Activated CD8-positive, alpha-beta memory T cell treated with anti-CD3 and anti-CD28 coated beads, Interleukin-2, amount 10 ng/mL, durations not matched to agents 7 days and 5 days (primary cell): Measurements from ENCODE around the gene PROK1. TPM values are rescaled to one million over a fixed set of nuclear protein-coding genes. Genes with fewer than 3 reads are reported as not detected.

Source experiments
- ATAC-seq: fragments of 150-1000 bp; cut with Tn5 transposase; one replicate; pipeline ENCODE4 v1.10.0; 2021; ENCODE audit warnings: moderate library complexity
- CTCF ChIA-PET: fragments of 350-600 bp; sonication (Branson Sonifier 250); formaldehyde crosslinking; loops from one replicate; lab custom pipeline; 2021; ENCODE audit warnings: antibody characterized with exemption; lab: Charles Lee
- DNase-seq: peaks from one replicate; pipeline ENCODE4 v3.0.0-alpha.2; 2020
- H3K27ac Mint-ChIP-seq: one replicate; pipeline ENCODE4 v1.8.0; 2021; ENCODE audit warnings: mild to moderate bottlenecking, mixed read lengths
- H3K27me3 Mint-ChIP-seq: one replicate; pipeline ENCODE4 v1.8.0; 2021; ENCODE audit warnings: mixed read lengths
- H3K36me3 Mint-ChIP-seq: one replicate; pipeline ENCODE4 v1.8.0; 2021; ENCODE audit warnings: mild to moderate bottlenecking, mixed read lengths
- H3K4me1 Mint-ChIP-seq: one replicate; pipeline ENCODE4 v1.8.0; 2021; ENCODE audit warnings: mixed read lengths
- H3K4me3 Mint-ChIP-seq: one replicate; pipeline ENCODE4 v1.8.0; 2021; ENCODE audit warnings: mild to moderate bottlenecking, moderate library complexity, mixed read lengths
- H3K9me3 Mint-ChIP-seq: one replicate; pipeline ENCODE4 v1.8.0; 2022; ENCODE audit warnings: low read depth, mixed read lengths
- total RNA-seq, 2 experiments: library from RNA; stranded (reverse); gene quantifications; one replicate each; pipeline ENCODE4 v1.2.3, GENCODE V29; 2021

The PROK1 gene
- total RNA-seq, 2 experiments from 2014 or later = not detected

DNA sequence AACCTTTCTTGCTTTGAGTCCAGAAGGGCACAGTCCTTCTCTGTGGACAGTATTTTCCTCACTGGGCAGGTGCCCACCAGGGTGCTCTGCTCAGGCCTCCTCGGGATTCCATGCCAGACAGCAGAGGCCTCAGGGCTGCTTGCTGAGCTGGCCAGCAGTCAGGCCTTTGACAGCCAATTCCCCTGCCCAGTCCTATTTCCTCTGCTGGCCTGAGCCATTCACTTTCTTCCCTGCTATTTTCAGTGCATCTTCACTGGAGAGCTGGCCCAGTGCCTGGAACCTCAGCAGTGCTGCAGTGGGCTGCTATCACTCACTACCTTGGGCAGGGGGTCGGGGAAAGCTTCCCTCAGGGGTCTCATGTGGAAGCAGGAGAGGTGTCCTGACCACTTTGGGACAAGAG, 34.8 kb downstream of the PROK1 start:
- CTCF ChIA-PET = interaction anchor here (0.9 to 2.0 kb wide), 2 partner anchors 10 kb away, joined by 3 to 9 read pairs; no protein-coding TSS in a partner anchor
- ATAC-seq = no peak
- DNase-seq = no peak
- H3K27me3 Mint-ChIP-seq = peaks cover 28% of the 10 kb centered on the region
- no peaks in the 10 kb centered on the region for H3K4me1 Mint-ChIP-seq
- H3K9me3 Mint-ChIP-seq = no peaks in the 10 kb centered on the region
- H3K4me3 Mint-ChIP-seq = no peak overlapping the region
- H3K27ac Mint-ChIP-seq = no peak overlapping the region
- no peaks in the 10 kb centered on the region for H3K36me3 Mint-ChIP-seq

- peaks cover 23% of the 10 kb centered on the region for H3K27me3 Mint-ChIP-seq
Measured at GRCh38 chr1:110487726-110488125, 36.8 kb downstream of the PROK1 start.

GRCh38 chr1:110488161-110488560, 37.2 kb downstream of the PROK1 start:
- Mint-ChIP-seq H3K4me3 (no peak overlapping the region), H3K4me1 (no peaks in the 10 kb centered on the region), H3K36me3 (no peaks in the 10 kb centered on the region), H3K27ac (no peak overlapping the region), H3K9me3 (no peaks in the 10 kb centered on the region), H3K27me3 (peaks cover 21% of the 10 kb centered on the region)
- ATAC-seq (no peak), DNase-seq (no peak)
- CTCF ChIA-PET = interaction anchor here (1.1 kb wide), 1 partner anchor 291 kb away, joined by 3 read pairs; no protein-coding TSS in a partner anchor

More at GRCh38 chr1:110487726-110488125, 36.8 kb downstream of the PROK1 start:
- Mint-ChIP-seq H3K9me3 (no peaks in the 10 kb centered on the region), H3K27ac (no peak overlapping the region), H3K4me3 (no peak overlapping the region), H3K36me3 (no peaks in the 10 kb centered on the region), H3K4me1 (no peaks in the 10 kb centered on the region)
- no peak for DNase-seq
- ATAC-seq = no peak
- CTCF ChIA-PET = interaction anchor here (1.1 to 2.0 kb wide), 2 partner anchors 8 to 291 kb away, joined by 3 to 9 read pairs; no protein-coding TSS in a partner anchor

GRCh38 chr1:110488867-110489266, 37.9 kb downstream of the PROK1 start:
- H3K36me3 Mint-ChIP-seq = no peaks in the 10 kb centered on the region
- H3K27me3 Mint-ChIP-seq = peaks cover 13% of the 10 kb centered on the region
- CTCF ChIA-PET = no interaction called here
- DNase-seq = no peak
- H3K9me3 Mint-ChIP-seq = no peaks in the 10 kb centered on the region
- no peak overlapping the region for H3K27ac Mint-ChIP-seq
- ATAC-seq = no peak
- H3K4me1 Mint-ChIP-seq = no peaks in the 10 kb centered on the region
- H3K4me3 Mint-ChIP-seq = no peak overlapping the region

- H3K36me3 Mint-ChIP-seq = no peaks in the 10 kb centered on the region
- CTCF ChIA-PET = no interaction called here
- ATAC-seq = no peak
Measured at GRCh38 chr1:110489406-110489805, 38.5 kb downstream of the PROK1 start.

GRCh38 chr1:110489973-110490542, 39.1 kb downstream of the PROK1 start:
- no peak for DNase-seq
- no peaks in the 10 kb centered on the region for H3K36me3 Mint-ChIP-seq
- H3K4me3 Mint-ChIP-seq = no peak overlapping the region
- ATAC-seq = no peak
- H3K27me3 Mint-ChIP-seq = peaks cover 8% of the 10 kb centered on the region
- H3K4me1 Mint-ChIP-seq = no peaks in the 10 kb centered on the region
- CTCF ChIA-PET = no interaction called here
- no peaks in the 10 kb centered on the region for H3K9me3 Mint-ChIP-seq
- H3K27ac Mint-ChIP-seq = no peak overlapping the region

More at GRCh38 chr1:110489406-110489805, 38.5 kb downstream of the PROK1 start:
- no peak for DNase-seq
- no peak overlapping the region for H3K27ac Mint-ChIP-seq
- no peaks in the 10 kb centered on the region for H3K9me3 Mint-ChIP-seq
- H3K4me1 Mint-ChIP-seq = no peaks in the 10 kb centered on the region
- H3K27me3 Mint-ChIP-seq = peaks cover 10% of the 10 kb centered on the region
- no peak overlapping the region for H3K4me3 Mint-ChIP-seq

DNA sequence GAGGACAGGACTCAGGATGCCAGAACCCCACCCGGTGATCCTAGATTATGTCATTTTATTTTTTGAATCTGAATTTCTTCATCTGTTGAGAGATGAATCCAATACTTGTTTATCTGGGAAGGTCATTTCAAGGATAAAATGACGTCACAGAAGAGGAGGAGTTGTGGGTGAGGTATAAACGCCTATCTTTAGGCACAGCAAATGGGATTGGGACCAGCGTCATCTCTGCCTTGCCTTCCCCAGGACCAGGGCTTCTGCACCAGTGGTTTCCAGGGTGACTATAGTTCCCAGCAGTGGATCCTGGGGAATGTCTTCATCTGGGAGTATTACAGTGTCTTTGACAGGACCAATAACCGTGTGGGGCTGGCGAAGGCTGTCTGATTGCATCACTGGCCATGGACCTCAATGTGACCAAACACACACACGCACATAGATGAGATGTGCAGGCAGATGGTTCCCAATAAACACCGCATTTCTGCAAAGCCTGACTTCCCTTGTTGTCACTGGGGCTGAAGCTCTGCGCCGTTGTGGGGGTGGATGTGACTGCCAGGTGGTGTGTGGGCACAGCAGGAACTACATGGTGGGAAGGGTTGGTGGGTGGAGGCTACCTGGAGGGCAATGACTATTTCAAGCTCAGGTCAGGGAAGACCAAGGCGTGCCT, 40.0 kb downstream of the PROK1 start:
- DNase-seq (no peak), ATAC-seq (no peak)
- Mint-ChIP-seq H3K9me3 (no peaks in the 10 kb centered on the region), H3K4me1 (no peaks in the 10 kb centered on the region), H3K36me3 (no peaks in the 10 kb centered on the region), H3K4me3 (no peak overlapping the region), H3K27me3 (peaks cover 6% of the 10 kb centered on the region), H3K27ac (no peak overlapping the region)
- CTCF ChIA-PET = interaction anchor here (1.4 kb wide), 1 partner anchor 30 kb away, joined by 3 read pairs; no protein-coding TSS in a partner anchor

- no peak for DNase-seq
- CTCF ChIA-PET = interaction anchor here (1.0 to 1.4 kb wide), 2 partner anchors 32 to 241 kb away, joined by 3 read pairs; no protein-coding TSS in a partner anchor
- no peak for ATAC-seq
- no peak overlapping the region for H3K4me3 Mint-ChIP-seq
- no peaks in the 10 kb centered on the region for H3K4me1 Mint-ChIP-seq
- no peaks in the 10 kb centered on the region for H3K27me3 Mint-ChIP-seq
- H3K36me3 Mint-ChIP-seq = no peaks in the 10 kb centered on the region
- H3K27ac Mint-ChIP-seq = no peak overlapping the region
- no peaks in the 10 kb centered on the region for H3K9me3 Mint-ChIP-seq
Measured at GRCh38 chr1:110492573-110492972, 41.6 kb downstream of the PROK1 start.

GRCh38 chr1:110493059-110493699, 42.2 kb downstream of the PROK1 start:
- CTCF ChIA-PET = no interaction called here

GRCh38 chr1:110494036-110494435, 43.1 kb downstream of the PROK1 start:
- ATAC-seq (no peak), DNase-seq (no peak)
- Mint-ChIP-seq H3K4me3 (no peak overlapping the region), H3K27ac (no peak overlapping the region), H3K9me3 (no peaks in the 10 kb centered on the region), H3K36me3 (no peaks in the 10 kb centered on the region), H3K27me3 (no peaks in the 10 kb centered on the region), H3K4me1 (no peaks in the 10 kb centered on the region)
- CTCF ChIA-PET = interaction anchor here (3.2 to 3.8 kb wide), 3 partner anchors 30 to 289 kb away, joined by 28 to 140 read pairs (median 42); partner anchors contain the start of gene KCNC4

More at GRCh38 chr1:110493059-110493699, 42.2 kb downstream of the PROK1 start:
- no peaks in the 10 kb centered on the region for H3K9me3 Mint-ChIP-seq
- H3K4me1 Mint-ChIP-seq = no peaks in the 10 kb centered on the region
- ATAC-seq = no peak
- DNase-seq = no peak
- no peak overlapping the region for H3K4me3 Mint-ChIP-seq
- no peaks in the 10 kb centered on the region for H3K27me3 Mint-ChIP-seq
- H3K36me3 Mint-ChIP-seq = no peaks in the 10 kb centered on the region
- H3K27ac Mint-ChIP-seq = no peak overlapping the region

DNA sequence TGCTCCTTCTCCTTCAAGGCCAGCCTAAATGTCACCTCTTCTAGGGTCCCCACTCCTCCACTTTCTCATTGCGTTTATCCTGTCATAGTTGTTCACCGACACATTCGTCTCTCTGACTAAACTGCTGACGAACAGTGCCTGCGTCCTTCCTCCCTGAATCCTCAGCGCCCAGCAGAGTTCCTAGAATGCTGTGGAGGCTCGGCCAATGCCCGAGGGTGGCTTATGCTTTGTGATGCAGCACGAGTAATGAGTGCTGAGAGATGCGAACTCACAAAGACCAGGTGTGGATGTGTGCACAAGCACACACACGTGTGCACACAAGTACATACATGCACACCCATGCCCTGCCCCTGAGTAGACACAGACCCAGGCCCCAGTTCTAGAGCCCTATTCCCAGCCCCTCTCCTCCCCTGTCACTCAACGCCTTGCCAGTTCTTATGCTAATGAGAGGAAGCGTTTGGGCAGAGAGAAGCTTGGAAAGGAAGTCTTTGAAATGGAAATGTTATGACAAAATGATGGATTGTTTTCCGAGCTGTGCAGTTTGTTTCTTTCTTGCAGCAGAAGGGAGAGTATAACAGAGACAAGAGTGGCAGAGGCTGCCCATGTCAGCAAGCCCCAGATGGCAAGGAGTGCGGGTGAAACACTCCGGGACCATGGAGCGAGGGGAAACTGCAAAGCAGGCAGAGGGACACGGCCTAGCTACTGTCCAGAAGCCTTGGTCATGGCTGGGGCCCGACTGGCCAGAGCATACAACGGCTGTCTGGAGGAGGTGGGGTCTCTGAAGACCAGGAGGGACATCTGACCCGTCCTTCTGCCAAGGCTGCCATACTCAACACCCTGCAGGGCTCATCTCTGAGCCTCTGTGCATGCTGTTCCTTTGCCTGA, 43.8 kb downstream of the PROK1 start:
- no peaks in the 10 kb centered on the region for H3K36me3 Mint-ChIP-seq
- CTCF ChIA-PET = interaction anchor here (0.8 to 3.8 kb wide), 20 partner anchors 8 to 339 kb away, joined by 3 to 140 read pairs (median 11); partner anchors contain the start of genes KCNC4, LAMTOR5 and PROK1
- DNase-seq (no peak), ATAC-seq (no peak)
- H3K9me3 Mint-ChIP-seq = no peaks in the 10 kb centered on the region
- no peaks in the 10 kb centered on the region for H3K27me3 Mint-ChIP-seq
- H3K27ac Mint-ChIP-seq = no peak overlapping the region
- no peaks in the 10 kb centered on the region for H3K4me1 Mint-ChIP-seq
- H3K4me3 Mint-ChIP-seq = no peak overlapping the region

DNA sequence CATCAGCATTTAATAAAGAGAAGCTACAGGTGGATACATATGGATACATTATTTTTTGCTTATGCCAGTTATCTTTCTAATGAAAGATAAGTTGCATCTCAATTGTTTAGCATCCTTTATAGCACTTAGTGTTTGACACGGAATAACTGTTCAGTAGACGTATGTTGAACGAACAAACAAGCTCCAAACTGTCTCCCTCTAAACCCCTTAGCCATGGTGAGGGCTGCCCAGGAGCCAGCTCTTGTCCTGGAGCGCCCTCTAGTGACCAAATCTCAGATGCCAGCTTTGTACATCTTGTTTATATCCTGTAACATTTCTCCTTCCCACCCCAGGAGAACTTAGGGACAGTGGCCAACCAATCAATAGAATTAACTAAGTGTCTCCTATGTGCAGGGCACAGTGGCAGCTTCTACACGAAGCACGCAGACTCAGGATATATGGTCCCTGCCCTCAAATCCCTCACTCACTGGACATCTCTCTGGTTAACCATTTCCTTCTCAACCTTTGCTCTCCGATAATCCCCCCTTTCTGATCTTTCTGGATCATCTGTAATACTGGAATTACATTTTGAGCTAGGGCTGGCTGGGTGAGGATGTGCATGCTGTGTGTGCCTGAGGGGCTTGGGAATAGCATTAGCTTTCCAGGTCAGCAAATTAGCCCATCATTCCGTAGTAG, 45.1 kb downstream of the PROK1 start:
- Mint-ChIP-seq H3K9me3 (no peaks in the 10 kb centered on the region), H3K27ac (no peak overlapping the region), H3K4me3 (no peak overlapping the region), H3K36me3 (no peaks in the 10 kb centered on the region), H3K4me1 (peaks cover 6% of the 10 kb centered on the region), H3K27me3 (no peaks in the 10 kb centered on the region)
- CTCF ChIA-PET = interaction anchor here (0.6 to 3.8 kb wide), 77 partner anchors 9 to 659 kb away, joined by 3 to 140 read pairs (median 4); partner anchors contain the start of genes KCNA10, KCNA2, KCNC4 and LAMTOR5
- ATAC-seq (peak; percentile 86), DNase-seq (peak; percentile 87)
